Bone marrow (tissue), 2 donors: Measurements from ENCODE around the gene POFUT1.

Experiments used
- DNase-seq, 2 donors: peaks; one replicate each; lab custom pipeline; 2025; lab: John Stamatoyannopoulos, UW

The POFUT1 gene

GRCh38 chr20:32281711-32282110 lies 74.0 kb downstream of the POFUT1 start:
- DNase-seq: no peak

GRCh38 chr20:32282461-32282860 lies 74.8 kb downstream of the POFUT1 start:
- no peak for DNase-seq

GRCh38 chr20:32285082-32285620 lies 77.5 kb downstream of the POFUT1 start:
- DNase-seq: no peak

- DNase-seq: peak in 1 of 2 donors; percentile 87
Measured at GRCh38 chr20:32285621-32286371, 78.1 kb downstream of the POFUT1 start.

- DNase-seq: no peak
Measured at GRCh38 chr20:32287231-32287638, 79.6 kb downstream of the POFUT1 start.
